ENCODE results near the gene ZNF644.

ZNF644 gene

DNA sequence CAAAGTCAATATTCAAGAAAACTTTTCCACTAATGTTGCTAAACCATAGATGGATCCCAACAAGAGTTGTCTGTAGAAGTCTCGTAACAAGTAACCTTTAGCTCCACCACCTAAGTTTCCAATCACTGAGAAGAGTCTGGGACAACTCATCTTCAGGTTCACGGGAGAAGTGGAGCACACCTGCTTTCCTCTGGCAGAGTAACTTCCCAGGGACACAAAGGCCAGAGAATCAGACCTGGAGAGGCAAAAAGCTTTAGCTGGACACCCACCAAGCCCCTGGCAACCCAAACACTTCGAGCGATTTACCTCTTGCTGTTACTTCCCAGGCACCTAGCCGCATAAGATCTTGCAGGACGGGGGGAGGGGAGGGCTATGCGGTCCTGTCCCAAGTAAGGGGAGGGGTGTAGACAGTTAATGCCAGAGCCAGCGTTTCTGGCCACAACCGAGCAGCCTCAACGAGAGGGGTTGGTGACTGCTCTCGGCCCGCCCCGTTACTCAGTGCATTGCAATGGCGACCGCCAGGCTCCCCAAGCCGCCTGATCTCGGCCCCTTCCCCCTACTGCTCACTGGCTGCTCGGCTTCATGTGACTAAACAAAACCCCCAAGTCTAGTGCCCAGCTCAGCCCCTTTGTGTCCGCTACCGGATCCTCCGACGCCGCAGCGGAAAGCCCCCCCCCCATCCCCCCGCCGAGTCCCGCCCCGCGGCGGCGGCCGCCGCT lies 709 bp downstream of the ZNF644 start:
- peak; percentile 86 for DNase-seq

GRCh38 chr1:91020486-91020885 lies 1.3 kb downstream of the ZNF644 start:
- no peak for DNase-seq

GRCh38 chr1:91018006-91018405 lies 3.8 kb downstream of the ZNF644 start:
- DNase-seq, result peak; percentile 45

- DNase-seq, result peak; percentile 69
Measured at GRCh38 chr1:91015794-91016550, 5.9 kb downstream of the ZNF644 start.

GRCh38 chr1:91015358-91015780 lies 6.5 kb downstream of the ZNF644 start:
- DNase-seq, result no peak

- DNase-seq, result no peak
Measured at GRCh38 chr1:91014475-91014874, 7.4 kb downstream of the ZNF644 start.

DNA sequence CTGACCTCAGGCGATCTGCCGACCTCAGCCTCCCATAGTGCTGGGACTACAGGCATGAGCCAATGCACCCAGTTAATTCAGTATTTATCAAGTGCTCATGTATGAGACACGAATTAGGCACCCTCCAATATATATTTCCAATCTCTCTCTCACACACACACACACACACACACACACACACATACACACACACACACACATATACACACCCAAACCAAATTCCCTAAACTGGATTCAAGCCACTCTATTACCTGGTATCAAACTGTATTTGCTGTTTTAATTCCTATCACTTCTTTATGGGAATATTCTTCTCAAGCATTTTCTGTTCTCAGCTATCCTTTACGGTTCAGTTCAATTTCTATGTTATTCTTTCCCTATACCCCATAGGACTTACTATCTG lies 8.5 kb downstream of the ZNF644 start:
- DNase-seq, result no peak

DNA sequence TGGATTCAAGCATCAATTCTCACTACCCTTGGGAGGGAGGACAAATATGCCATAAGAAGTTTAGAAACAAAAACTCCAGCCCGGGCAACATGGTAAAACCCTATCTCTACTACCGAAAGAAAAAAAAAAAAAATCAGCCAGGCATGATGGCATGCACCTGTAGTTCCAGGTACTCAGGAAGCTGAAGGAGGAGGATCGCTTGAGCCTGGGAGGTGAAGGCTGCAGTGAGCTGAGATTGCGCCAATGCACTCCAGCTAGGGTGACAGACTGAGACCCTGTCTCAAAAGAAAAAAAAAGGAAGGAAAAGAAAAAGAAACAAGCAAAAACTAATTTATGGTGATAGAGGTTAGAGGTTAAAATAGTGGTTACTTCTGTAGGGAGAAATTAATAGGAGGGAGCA lies 9.6 kb downstream of the ZNF644 start:
- DNase-seq, result no peak

GRCh38 chr1:91011726-91012125 lies 10.1 kb downstream of the ZNF644 start:
- no peak for DNase-seq

DNA sequence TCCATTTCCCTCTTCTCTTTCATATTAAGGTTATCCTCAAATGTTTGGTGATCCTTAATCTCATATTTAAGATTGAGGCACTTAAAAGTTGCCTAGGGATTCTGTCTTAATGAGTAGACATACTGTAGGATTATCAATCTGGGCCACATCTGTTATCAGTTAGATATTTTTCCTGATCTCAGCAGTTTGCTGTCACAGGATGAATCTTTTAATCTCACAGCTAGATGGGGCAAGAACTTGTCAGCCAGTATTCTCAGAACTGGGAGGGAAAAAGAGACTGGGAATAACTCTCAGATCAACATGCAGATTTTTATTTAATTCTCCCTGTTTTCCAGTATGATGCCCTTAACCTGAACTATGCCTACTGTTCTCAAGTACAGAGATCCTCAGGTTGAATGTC lies 14.0 kb downstream of the ZNF644 start:
- DNase-seq, result no peak

GRCh38 chr1:91007092-91007491 lies 14.7 kb downstream of the ZNF644 start:
- DNase-seq, result no peak

- no peak for DNase-seq
Measured at GRCh38 chr1:91006113-91006908, 15.5 kb downstream of the ZNF644 start.

GRCh38 chr1:91005285-91005684 lies 16.6 kb downstream of the ZNF644 start:
- no peak for DNase-seq

- DNase-seq, result no peak
Measured at GRCh38 chr1:91004145-91004544, 17.7 kb downstream of the ZNF644 start.

- no peak for DNase-seq
Measured at GRCh38 chr1:90996742-90997413, 25.0 kb downstream of the ZNF644 start.

DNA sequence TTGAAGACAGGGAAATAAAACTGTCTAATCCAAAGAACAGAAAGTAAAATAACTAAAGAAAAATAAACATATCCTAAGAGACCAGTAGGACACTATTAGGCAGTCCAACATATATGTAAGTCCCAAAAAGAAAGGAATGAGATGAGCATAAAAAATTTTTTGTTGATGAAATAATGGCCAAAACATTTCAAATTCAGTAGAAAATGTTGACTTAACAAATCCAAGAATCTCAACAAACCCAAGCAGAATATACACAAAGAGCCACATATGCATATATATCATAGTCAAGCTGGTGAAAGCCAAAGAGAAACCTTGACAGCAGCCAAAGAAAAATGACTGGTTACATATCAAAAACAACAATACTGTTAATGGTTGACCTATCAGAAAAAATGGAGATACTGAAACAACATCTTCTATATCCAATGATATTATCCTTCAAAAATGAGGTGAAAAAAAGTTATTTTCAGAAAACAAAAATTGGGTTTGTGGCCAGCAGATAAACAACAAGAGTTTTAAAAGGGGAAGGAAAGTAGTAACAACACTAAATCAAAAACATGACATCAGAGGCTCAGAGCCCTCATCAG lies 26.4 kb downstream of the ZNF644 start:
- DNase-seq, result no peak

- no peak for DNase-seq
Measured at GRCh38 chr1:90994461-90994860, 27.4 kb downstream of the ZNF644 start.

- no peak for DNase-seq
Measured at GRCh38 chr1:90993245-90993644, 28.6 kb downstream of the ZNF644 start.

- DNase-seq, result no peak
Measured at GRCh38 chr1:90990779-90991178, 31.1 kb downstream of the ZNF644 start.

DNA sequence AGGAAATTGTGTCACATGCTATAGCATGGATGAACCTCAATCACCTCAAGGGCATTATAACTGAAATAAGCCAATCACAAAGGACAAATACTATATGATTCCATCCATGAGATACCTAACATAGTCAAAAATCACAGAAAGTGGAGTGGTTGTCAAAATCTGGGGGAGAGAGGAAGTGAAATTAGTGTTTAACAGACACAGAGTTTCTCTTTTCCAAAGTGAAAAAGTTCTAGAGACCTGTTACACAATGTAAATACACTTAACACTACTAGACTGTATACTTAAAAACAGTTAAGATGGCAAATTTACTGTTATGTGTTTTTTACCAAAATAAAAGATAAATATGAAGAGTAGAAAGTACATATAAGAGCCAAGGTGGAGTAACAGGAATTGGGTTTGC lies 31.8 kb downstream of the ZNF644 start:
- DNase-seq, result no peak

GRCh38 chr1:90989302-90989701 lies 32.5 kb downstream of the ZNF644 start:
- DNase-seq, result no peak

- no peak for DNase-seq
Measured at GRCh38 chr1:90987841-90988240, 34.0 kb downstream of the ZNF644 start.

GRCh38 chr1:90986953-90987352 lies 34.9 kb downstream of the ZNF644 start:
- DNase-seq, result no peak
